ENCODE data around the gene METTL2B.

- TF ChIP-seq CTCF (IDR thresholded peaks at IDR 0.05; ENCODE audit: extremely low read depth in 1 of 2, insufficient read depth in 1 of 2, low read depth in 1 of 2, low read length in 2 of 2) (peak; percentile 46 to 61), POLR2A (IDR thresholded peaks at IDR 0.05; ENCODE audit: low read depth, low read length) (no peak), JUN (IDR thresholded peaks at IDR 0.05; ENCODE audit: borderline replicate concordance, insufficient read depth, insufficient read length, low read depth) (no peak), EZH2 (IDR thresholded peaks at IDR 0.05; ENCODE audit: borderline replicate concordance, low read depth, low read length, severe bottlenecking) (no peak), POLR2AphosphoS5 (IDR thresholded peaks at IDR 0.05; ENCODE audit: insufficient read depth, low read depth, low read length) (no peak), MYC (IDR thresholded peaks at IDR 0.05; ENCODE audit: low read depth, low read length) (no peak), GATA2 (IDR thresholded peaks at IDR 0.05; ENCODE audit: insufficient read depth, insufficient read length, low read depth, low read length) (no peak)
- TF ChIP-seq, protein P1, sequence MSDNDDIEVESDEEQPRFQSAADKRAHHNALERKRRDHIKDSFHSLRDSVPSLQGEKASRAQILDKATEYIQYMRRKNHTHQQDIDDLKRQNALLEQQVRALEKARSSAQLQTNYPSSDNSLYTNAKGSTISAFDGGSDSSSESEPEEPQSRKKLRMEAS (IDR thresholded peaks at IDR 0.05; ENCODE audit: insufficient read depth, insufficient read length): no peak
Measured at GRCh38 chr7:128427289-128427891, 49.2 kb upstream of the METTL2B start.
